ENCODE data around the gene SEC63.

GRCh38 chr6:107818272-107818671, 139.7 kb downstream of the SEC63 start:
- no peak for TF ChIP-seq EZH2 (IDR thresholded peaks at IDR 0.05; ENCODE audit: insufficient read depth, poor library complexity, severe bottlenecking)
- no peak for TF ChIP-seq EZH2phosphoT487 (IDR thresholded peaks at IDR 0.05; ENCODE audit: insufficient read depth, low read depth)
